Non-pigmented ciliary epithelial cell (primary cell): ENCODE results near the gene TBC1D2B.
"Not testable (repeated sequence)": the region's sequence is repeated elsewhere in the genome, so short reads cannot be mapped to it uniquely, and the experiment has no call there.

Source experiments
- DNase-seq: peaks from one replicate; pipeline ENCODE4 v3.0.0-alpha.2; 2010; ENCODE audit warnings: low read depth

The TBC1D2B gene

DNA sequence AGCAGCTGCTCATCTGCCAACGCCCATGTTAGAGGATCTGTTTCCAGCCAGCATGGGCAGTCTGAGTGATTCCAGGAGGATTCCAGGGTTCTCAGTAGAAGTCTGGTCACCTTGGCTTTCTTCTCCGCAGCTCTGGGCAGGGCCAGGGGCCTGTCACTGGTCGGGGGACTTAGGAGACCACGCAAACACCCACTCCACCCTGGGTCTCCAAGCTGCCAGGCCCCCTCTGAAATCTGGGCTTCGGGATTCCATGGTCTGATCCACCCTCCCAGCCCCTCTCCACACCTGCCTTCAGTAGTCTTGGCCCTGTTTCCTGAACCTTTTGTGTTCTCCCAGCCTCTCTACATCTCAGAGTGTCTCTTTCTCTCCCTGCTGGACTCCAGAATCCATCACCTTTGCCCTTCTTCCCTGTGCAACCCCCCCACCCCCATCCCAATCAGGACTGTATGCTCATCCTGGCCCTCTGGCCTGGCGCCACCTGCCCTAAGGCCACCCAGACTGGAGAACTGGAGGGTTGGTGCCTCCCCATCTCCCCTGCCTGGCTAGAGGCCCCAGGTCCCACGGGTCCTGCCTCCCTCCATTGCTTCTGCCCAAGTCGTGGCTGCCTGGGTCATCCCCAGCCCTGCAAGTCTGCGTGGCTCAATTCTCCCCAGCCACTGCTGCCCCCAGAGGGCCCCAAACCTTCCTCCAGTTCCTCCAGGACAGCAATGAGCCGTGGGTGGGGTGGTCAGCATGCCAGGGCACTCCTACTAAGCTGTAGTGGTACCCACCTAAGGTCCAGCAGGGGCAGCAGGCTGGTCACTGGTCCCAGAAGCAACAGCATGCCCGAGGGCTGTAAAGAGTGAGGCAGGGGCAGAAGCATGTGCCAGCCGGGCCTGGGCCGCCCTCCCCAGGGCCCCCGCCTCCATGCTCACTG lies 102.8 kb downstream of the TBC1D2B start:
- DNase-seq, result no peak

GRCh38 chr15:77974098-77974414 lies 103.5 kb downstream of the TBC1D2B start:
- DNase-seq, result no peak

DNA sequence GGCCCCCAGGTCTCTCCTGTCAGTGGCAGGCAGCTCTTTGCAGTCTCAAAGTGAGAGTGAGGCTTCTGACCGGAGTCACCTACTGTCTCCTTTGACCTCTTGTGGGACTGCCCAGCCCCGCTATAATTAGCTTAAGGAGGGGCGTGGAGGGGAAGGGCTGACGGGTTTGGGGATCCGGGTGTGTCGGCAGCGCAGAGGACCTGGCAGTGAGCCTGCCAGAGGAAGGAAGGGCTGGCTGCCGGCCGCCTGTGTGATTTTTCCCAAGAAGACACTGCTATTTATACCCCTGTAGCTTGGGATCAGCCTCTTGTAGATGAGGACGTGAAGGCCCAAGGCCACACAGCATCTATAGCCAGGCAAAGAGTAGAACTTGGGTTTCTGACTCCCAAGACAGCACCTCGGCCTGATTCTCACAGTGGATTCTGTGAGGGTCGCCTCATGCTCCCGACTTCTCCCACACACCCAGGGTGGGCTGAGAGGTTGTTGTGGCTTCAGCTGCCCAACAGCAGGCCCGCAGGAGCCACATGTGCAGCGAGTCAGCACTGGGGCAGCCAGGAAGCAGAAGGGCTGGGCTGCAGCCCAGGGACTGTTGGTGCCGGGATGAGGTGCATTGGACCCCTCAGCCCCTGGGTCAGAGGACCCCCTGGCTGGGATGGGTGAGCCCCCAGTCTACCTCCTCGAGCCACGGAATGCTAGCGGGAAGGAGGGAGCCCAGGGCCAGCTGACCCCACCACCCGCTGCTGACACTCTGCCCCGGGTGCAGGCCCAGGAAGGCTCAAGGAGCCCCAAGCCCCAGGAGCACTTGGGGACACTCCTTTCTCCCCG lies 104.0 kb downstream of the TBC1D2B start:
- not testable (repeated sequence) for DNase-seq

DNA sequence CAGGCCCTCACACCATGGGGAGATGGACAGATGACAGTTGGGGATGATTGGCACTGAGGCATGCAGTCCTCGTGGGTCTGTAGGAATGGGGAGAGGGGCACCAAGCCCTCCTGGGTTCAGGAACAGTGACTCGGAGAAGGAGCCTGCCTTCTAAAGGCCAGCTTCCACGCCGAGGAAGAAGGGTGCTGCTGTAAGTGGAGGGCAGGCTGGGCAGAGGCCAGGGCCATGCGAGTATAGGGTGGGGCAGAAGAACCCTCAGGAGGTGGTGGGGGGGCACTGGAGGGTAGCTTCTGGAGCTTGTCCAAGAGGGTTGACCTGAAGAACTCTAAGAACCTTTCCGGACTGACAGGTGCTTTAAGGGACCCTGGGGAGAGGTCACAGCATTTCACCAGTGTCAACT lies 104.8 kb downstream of the TBC1D2B start:
- not testable (repeated sequence) for DNase-seq

DNA sequence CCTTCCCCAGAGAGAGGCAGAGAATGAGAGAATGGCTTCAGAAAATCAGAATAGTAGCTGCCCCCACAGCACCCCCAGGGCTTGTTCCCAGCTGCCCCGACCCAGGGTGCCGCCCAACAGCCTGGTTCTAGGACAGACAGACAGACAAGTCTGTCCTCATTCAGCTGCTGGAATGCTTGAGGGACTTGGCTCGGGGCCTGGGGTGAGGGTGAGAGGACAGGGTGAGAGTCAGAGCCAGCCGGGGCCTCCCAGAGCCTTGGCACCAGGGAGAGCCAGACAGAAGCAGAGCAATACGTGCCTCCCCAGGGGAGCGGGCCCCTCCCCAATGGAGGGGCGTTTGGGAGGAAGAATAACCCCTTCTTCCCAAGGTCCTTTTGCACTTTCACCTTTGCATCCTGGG lies 105.6 kb downstream of the TBC1D2B start:
- DNase-seq, result not testable (repeated sequence)

DNA sequence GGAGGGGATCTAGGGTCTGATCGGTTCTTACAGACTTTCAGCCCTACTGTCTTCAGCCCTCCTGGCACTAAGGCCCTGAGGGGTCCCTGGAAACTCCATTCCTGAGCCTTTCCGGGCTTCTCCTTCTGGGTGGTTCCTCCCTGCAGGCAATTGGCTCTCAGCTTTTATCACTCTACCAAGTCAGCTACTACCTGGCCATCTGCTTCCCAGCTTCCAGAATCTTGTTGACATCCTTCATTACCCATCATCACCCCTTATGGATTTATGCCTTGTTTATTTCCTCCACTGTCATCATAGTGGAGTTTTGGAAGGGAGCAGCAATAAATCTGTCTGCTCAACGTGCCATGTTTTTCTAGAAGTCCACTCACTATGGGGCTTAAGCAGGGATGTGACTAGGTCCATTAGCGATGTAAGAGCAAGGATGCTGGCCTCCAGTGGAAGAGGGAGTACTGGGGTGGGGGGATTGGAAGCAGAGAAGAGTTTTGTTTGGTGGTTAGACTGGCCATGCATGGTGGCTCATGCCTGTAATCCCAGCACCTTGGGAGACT lies 106.6 kb downstream of the TBC1D2B start:
- DNase-seq, result not testable (repeated sequence)

GRCh38 chr15:77969055-77969454 lies 108.5 kb downstream of the TBC1D2B start:
- no peak for DNase-seq

DNA sequence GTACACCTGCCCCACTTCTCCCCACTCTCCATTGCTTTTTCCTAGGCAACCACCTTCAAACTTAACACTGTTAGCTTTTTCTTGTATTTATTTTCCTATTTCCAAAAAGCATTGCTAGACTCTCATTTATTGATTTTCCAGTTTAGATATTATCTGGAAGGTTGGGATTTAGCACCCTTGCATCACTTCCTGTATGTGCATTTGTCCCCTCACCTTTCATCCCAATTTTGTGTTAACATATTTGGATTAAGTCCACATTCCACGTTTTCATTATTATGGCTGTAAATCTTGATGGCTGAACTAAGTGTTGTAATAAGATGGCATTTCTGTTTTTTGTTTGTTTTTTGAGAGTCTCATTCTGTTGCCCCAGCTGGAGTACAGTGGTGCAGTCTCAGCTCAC lies 109.7 kb downstream of the TBC1D2B start:
- DNase-seq, result no peak

DNA sequence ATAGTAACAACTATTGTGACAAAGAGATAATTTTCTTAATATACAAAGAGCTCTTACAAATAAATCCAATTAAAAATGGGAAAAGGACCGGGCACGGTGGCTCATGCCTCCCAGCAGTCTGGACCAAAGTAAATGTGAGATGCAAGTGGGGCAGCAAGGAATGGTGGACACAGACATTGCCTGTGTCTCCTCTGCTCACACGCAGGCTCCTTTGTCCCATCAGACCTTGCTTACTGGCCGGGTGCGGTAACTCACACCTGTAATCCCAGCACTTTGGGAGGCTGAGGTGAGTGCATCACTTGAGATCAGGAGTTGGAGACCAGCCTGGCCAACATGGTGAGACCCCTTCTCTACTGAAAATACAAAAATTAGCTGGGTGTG lies 110.3 kb downstream of the TBC1D2B start:
- not testable (repeated sequence) for DNase-seq

GRCh38 chr15:77966540-77967234 lies 110.8 kb downstream of the TBC1D2B start:
- no peak for DNase-seq

DNA sequence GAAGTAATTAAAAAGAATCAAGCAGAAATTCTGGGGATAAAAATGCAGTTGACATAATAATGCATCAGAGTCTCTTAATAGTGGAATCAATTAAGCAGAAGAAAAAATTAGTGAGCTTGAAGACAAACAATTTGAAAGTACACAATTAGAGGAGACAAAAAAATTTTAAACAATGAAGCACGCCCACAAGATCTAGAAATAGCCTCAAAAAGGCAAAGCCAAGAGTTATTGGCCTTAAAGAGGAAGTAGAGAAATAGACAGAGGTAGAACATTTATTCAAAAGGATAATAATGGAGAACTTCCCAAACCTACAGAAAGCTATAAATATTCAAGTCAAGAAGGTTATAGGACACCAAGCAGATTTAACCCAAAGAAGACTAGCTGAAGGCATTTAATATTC lies 113.3 kb downstream of the TBC1D2B start:
- DNase-seq, result no peak

DNA sequence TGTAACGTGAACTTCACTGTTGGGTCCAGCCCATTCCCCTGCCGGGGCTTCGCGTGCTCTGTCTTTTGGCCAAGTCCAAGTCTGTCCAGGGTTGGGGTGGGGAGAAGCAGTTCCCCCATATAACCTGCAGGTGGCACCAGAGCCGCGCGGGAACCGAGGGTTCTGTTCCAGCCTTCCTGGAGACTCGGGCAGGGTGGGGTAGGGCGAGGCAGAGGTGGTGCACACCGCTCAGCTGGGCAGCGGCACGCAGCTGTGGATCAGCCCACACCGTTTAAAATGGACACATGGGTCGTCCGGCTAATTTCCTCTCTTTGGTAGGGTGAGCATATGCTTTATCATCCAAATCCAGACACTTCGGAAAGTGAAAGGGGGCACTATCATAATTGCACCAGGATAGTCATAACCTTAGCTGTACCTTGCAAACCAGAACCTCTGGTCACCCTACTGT lies 118.1 kb downstream of the TBC1D2B start:
- DNase-seq, result no peak

DNA sequence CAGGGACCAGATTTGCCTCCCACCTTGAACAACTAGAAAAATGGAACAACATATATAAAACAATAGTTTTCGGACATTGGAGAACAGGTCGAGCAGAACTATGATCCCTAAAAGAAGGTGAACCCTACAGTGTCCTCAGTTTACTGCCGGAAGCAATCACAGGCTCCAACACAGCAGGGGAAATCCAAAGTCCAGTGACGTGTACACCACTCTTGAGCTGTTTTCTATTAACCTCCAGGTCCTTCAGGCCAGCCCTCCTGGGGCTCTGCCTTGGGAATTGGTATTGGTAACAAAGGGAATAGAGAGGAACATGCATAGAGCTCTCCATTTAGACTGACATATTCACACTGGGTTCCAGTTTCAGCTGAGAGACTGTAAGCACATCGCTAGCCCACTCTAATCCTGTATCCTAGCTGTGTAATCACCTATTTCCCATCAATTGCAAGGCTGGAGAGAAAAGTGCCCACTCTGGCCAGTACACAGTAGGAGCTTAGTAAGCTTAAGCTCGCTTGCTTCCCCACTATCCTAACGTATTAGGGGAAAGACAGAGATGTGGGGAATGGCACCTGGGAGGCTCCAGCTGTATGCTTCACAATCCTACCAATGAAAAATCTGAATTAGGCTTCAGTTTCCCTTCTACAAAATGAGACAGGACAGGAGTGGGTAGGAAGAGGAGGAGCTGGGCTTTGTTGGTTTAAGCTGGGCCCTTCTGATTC lies 118.6 kb downstream of the TBC1D2B start:
- not testable (repeated sequence) for DNase-seq

DNA sequence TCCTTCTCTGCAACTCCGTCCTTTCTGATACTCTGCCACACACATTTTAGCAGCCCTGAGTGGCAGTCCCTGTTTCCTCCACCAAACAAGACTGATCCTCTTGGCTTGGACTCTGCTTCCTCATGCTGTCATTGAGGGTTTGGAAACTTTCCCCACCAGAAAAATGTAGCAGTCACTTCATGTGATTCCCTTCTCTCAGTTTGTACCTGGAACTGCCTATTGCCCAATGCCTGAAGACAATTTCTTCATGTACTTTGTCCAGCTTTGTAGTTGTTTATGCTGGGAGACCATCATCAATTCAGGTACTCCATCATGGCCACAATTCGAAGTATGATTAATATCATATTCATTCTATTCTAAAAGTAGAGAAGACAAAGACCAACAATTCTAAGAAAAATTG lies 119.5 kb downstream of the TBC1D2B start:
- DNase-seq, result not testable (repeated sequence)

DNA sequence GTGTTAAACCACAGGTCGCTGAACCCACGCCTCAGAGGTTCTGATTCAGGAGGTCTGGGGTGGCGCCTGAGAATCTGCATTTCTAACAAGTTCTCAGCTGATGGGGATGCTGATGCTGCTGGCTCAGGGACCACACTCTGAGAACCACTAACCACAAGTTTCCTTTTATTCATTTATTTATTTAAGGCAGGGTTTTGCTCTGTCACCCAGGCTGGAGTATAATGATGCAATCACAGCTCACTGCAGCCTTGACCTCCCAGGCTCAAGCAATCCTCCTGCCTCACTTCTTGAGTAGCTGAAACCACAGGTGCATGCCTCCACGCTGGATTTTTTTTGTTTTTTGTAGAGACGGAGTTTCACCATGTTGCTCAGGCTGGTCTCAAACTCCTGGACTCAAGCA lies 123.6 kb downstream of the TBC1D2B start:
- DNase-seq, result not testable (repeated sequence)

- DNase-seq, result not testable (repeated sequence)
Observed at GRCh38 chr15:77952928-77953446, 124.5 kb downstream of the TBC1D2B start.

- not testable (repeated sequence) for DNase-seq
Observed at GRCh38 chr15:77951105-77951786, 126.3 kb downstream of the TBC1D2B start.

DNA sequence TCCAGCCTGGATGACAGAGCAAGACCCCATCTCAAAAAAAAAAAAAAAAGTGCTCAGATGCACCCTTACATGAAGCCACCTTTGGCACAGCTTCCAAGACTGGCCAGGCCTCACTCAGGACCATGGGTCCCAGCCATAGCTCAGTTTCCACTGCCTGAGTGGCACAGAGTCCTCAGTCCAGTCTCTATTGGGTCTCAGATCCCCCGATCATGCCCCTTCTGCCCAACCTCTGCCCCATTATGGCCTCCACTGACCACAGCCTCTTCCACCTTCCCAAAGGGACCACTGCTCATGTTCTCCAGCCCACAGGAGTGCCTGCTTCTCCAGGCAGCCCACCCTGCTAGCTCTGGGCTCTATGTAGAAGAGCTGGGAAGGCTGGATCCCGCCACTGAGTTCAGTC lies 127.0 kb downstream of the TBC1D2B start:
- DNase-seq, result not testable (repeated sequence)

DNA sequence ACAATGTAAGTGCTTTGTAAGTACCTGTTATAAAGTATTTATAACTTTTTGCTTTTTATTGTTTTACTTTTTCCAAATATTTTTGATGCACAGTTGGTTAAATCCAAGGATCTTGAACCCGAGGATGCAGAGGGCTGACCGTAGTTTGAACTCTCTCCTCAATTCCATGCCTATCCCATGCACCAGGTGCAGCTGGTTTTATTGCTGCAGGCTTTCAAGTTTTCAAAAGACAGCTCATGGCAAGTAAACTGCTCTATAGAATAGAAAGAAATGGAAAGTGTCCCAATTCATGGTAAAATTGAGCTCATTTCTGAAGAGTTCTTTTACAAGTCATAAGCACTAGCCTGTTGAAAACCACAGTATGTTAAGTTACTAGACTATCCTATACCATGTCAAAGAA lies 131.9 kb downstream of the TBC1D2B start:
- DNase-seq, result no peak
